GM23338 (cell line): ENCODE measurements around the gene EHMT2. TPM values are rescaled to one million over a fixed set of nuclear protein-coding genes. Genes with fewer than 3 reads are reported as not detected.

Experiments used
- ATAC-seq: fragments of 200-7000 bp; cut with Tn5 transposase; 3 replicates; pipeline ENCODE4 v1.9.1; 2020
- DNase-seq: peaks from one replicate; pipeline ENCODE4 v3.0.0-alpha.2; 2015; ENCODE audit warnings: low spot score
- H2AFZ ChIP-seq: fragments of 200-600 bp; sonication (generic); 2 replicates; pipeline ENCODE4 v1.8.0; 2016; ENCODE audit warnings: antibody characterized with exemption, mild to moderate bottlenecking, moderate library complexity
- H3F3A ChIP-seq: fragments of 200-600 bp; sonication (generic); replicated peaks from 2 replicates; pipeline ENCODE4 v1.8.0; 2017; ENCODE audit warnings: antibody characterized with exemption, mixed run types, low read depth
- H3K27ac ChIP-seq: fragments of 200-600 bp; sonication (generic); 2 replicates; pipeline ENCODE4 v1.6.1; 2016; ENCODE audit warnings: low read depth
- H3K27me3 ChIP-seq: fragments of 200-600 bp; sonication (generic); 2 replicates; pipeline ENCODE4 v1.8.0; 2016; ENCODE audit warnings: mild to moderate bottlenecking, mixed run types, moderate library complexity; ENCODE audit not compliant: insufficient read depth
- H3K36me3 ChIP-seq: fragments of 200-600 bp; sonication (generic); 2 replicates; pipeline ENCODE4 v1.8.0; 2016; ENCODE audit warnings: mild to moderate bottlenecking; ENCODE audit not compliant: insufficient read depth
- H3K4me1 ChIP-seq: fragments of 200-600 bp; sonication (generic); 2 replicates; pipeline ENCODE4 v1.8.0; 2016; ENCODE audit warnings: mild to moderate bottlenecking, moderate library complexity; ENCODE audit not compliant: insufficient read depth
- H3K4me2 ChIP-seq: fragments of 200-600 bp; sonication (generic); 2 replicates; pipeline ENCODE4 v1.7.1; 2017; ENCODE audit warnings: mixed run types
- H3K4me3 ChIP-seq: fragments of 200-600 bp; sonication (generic); 2 replicates; pipeline ENCODE4 v1.6.1; 2016; ENCODE audit warnings: mixed run types
- H3K79me2 ChIP-seq: fragments of 200-600 bp; sonication (generic); replicated peaks from 2 replicates; pipeline ENCODE4 v1.8.0; 2017; ENCODE audit warnings: mild to moderate bottlenecking; ENCODE audit not compliant: insufficient read depth
- H3K9me2 ChIP-seq: fragments of 200-600 bp; sonication (generic); 2 replicates; pipeline ENCODE4 v1.8.0; 2017; ENCODE audit not compliant: insufficient read depth
- H4K20me1 ChIP-seq: fragments of 200-600 bp; sonication (generic); replicated peaks from 2 replicates; pipeline ENCODE4 v1.8.0; 2017; ENCODE audit warnings: mild to moderate bottlenecking; ENCODE audit not compliant: insufficient read depth
- H3K27ac Mint-ChIP-seq: 2 replicates; pipeline ENCODE4 v1.8.0; 2020; ENCODE audit warnings: inconsistent platforms, mild to moderate bottlenecking, moderate library complexity, mixed read lengths
- H3K27me3 Mint-ChIP-seq: 3 replicates; pipeline ENCODE4 v1.8.0; 2022; ENCODE audit warnings: low read depth, mild to moderate bottlenecking, moderate library complexity, mixed read lengths, inconsistent platforms; ENCODE audit not compliant: insufficient read depth, poor library complexity
- H3K36me3 Mint-ChIP-seq: 3 replicates; pipeline ENCODE4 v1.8.0; 2021; ENCODE audit warnings: low read depth, mild to moderate bottlenecking, inconsistent platforms, moderate library complexity, mixed read lengths
- H3K4me1 Mint-ChIP-seq: 3 replicates; pipeline ENCODE4 v1.8.0; 2020; ENCODE audit warnings: mild to moderate bottlenecking, inconsistent platforms, mixed read lengths
- H3K4me3 Mint-ChIP-seq: 3 replicates; pipeline ENCODE4 v1.8.0; 2021; ENCODE audit warnings: moderate library complexity, mild to moderate bottlenecking, inconsistent platforms, mixed read lengths
- H3K9me3 Mint-ChIP-seq: 3 replicates; pipeline ENCODE4 v1.8.0; 2020; ENCODE audit warnings: moderate library complexity, mild to moderate bottlenecking, inconsistent platforms, mixed read lengths
- CTCF ChIP-seq, 2 experiments: fragments of 200-600 bp in 1 of 2; sonication (generic) in 1 of 2; conservative IDR thresholded peaks; 2 replicates each; pipeline versions ENCODE4 v1.5.1 to v1.6.1; 2016 to 2017; ENCODE audit warnings: antibody characterized with exemption in 2 of 2, low read depth in 2 of 2, mild to moderate bottlenecking in 2 of 2, moderate library complexity in 1 of 2
- EZH2 ChIP-seq: fragments of 200-600 bp; sonication (generic); IDR thresholded peaks from one replicate; pipeline ENCODE4 v1.8.0; 2017; ENCODE audit warnings: antibody characterized with exemption, mild to moderate bottlenecking, low read depth; ENCODE audit not compliant: unreplicated experiment
- EZH2phosphoT487 ChIP-seq: fragments of 200-600 bp; sonication (generic); IDR thresholded peaks from one replicate; pipeline ENCODE4 v1.8.1; 2018; ENCODE audit warnings: antibody characterized with exemption; ENCODE audit not compliant: unreplicated experiment
- NANOG ChIP-seq: IDR thresholded peaks from 2 replicates; pipeline ENCODE4 v1.6.1; 2016; ENCODE audit warnings: antibody characterized with exemption, borderline replicate concordance
- REST ChIP-seq: IDR thresholded peaks from one replicate; pipeline ENCODE4 v1.6.1; 2018; ENCODE audit warnings: antibody characterized with exemption; ENCODE audit not compliant: unreplicated experiment
- ZNF331 ChIP-seq: fragments of 250-450 bp; sonication (Bioruptor Pico); IDR thresholded peaks from 2 replicates; pipeline ENCODE4 v1.5.0; 2020; ENCODE audit warnings: low read depth, mild to moderate bottlenecking, moderate library complexity
- polyA plus RNA-seq: library from polyadenylated mRNA; unstranded; fragments of >200 nt; fragmentation: Nextera tagmentation; extraction: Ambion mirVana; gene quantifications from 2 replicates; pipeline ENCODE4 v1.2.1, GENCODE V29; 2016
- total RNA-seq: library from RNA; depleted of rRNA; stranded (reverse); fragments of >200 nt; shearing (Covaris generic); gene quantifications from 2 replicates; pipeline ENCODE4 v1.2.3, GENCODE V29; 2014
- TF ChIP-seq, protein P1 (sequence below): fragments of 250-450 bp; sonication (Bioruptor Pico); IDR thresholded peaks from 2 replicates; pipeline ENCODE4 v1.5.0; 2020; ENCODE audit warnings: mild to moderate bottlenecking, moderate library complexity

The EHMT2 gene
- total and polyA plus RNA-seq, 2 experiments from 2014 or later, result 113 to 193 TPM

DNA sequence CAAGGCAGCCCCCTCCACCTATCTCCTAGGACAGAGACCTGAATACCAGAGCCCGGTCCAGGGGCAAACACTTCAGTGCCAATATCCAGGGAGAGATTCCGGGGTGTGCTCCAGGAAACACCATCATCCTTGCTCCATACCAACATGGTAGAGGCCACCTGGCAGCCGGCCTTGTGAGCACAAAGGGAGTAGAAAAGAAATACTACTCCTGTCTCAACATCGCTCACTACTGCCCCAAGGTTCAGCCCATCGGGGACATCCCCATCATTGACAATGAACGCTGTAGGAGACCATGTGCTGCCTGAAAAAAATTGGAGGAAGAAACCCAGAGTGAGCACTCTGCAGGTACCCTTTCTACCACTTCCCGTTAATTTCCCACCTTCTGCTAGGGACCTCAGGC, 36.3 kb downstream of the EHMT2 start (continued):
- TF ChIP-seq, protein P1, sequence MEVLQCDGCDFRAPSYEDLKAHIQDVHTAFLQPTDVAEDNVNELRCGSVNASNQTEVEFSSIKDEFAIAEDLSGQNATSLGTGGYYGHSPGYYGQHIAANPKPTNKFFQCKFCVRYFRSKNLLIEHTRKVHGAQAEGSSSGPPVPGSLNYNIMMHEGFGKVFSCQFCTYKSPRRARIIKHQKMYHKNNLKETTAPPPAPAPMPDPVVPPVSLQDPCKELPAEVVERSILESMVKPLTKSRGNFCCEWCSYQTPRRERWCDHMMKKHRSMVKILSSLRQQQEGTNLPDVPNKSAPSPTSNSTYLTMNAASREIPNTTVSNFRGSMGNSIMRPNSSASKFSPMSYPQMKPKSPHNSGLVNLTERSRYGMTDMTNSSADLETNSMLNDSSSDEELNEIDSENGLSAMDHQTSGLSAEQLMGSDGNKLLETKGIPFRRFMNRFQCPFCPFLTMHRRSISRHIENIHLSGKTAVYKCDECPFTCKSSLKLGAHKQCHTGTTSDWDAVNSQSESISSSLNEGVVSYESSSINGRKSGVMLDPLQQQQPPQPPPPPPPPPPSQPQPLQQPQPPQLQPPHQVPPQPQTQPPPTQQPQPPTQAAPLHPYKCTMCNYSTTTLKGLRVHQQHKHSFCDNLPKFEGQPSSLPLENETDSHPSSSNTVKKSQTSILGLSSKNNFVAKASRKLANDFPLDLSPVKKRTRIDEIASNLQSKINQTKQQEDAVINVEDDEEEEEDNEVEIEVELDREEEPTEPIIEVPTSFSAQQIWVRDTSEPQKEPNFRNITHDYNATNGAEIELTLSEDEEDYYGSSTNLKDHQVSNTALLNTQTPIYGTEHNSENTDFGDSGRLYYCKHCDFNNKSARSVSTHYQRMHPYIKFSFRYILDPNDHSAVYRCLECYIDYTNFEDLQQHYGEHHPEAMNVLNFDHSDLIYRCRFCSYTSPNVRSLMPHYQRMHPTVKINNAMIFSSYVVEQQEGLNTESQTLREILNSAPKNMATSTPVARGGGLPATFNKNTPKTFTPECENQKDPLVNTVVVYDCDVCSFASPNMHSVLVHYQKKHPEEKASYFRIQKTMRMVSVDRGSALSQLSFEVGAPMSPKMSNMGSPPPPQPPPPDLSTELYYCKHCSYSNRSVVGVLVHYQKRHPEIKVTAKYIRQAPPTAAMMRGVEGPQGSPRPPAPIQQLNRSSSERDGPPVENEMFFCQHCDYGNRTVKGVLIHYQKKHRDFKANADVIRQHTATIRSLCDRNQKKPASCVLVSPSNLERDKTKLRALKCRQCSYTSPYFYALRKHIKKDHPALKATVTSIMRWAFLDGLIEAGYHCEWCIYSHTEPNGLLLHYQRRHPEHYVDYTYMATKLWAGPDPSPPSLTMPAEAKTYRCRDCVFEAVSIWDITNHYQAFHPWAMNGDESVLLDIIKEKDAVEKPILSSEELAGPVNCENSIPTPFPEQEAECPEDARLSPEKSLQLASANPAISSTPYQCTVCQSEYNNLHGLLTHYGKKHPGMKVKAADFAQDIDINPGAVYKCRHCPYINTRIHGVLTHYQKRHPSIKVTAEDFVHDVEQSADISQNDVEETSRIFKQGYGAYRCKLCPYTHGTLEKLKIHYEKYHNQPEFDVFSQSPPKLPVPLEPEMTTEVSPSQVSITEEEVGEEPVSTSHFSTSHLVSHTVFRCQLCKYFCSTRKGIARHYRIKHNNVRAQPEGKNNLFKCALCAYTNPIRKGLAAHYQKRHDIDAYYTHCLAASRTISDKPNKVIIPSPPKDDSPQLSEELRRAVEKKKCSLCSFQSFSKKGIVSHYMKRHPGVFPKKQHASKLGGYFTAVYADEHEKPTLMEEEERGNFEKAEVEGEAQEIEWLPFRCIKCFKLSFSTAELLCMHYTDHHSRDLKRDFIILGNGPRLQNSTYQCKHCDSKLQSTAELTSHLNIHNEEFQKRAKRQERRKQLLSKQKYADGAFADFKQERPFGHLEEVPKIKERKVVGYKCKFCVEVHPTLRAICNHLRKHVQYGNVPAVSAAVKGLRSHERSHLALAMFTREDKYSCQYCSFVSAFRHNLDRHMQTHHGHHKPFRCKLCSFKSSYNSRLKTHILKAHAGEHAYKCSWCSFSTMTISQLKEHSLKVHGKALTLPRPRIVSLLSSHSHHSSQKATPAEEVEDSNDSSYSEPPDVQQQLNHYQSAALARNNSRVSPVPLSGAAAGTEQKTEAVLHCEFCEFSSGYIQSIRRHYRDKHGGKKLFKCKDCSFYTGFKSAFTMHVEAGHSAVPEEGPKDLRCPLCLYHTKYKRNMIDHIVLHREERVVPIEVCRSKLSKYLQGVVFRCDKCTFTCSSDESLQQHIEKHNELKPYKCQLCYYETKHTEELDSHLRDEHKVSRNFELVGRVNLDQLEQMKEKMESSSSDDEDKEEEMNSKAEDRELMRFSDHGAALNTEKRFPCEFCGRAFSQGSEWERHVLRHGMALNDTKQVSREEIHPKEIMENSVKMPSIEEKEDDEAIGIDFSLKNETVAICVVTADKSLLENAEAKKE (CRISPR knock-in tag), result no peak
- TF ChIP-seq EZH2 (no peak), EZH2phosphoT487 (no peak), NANOG (no peak)

DNA sequence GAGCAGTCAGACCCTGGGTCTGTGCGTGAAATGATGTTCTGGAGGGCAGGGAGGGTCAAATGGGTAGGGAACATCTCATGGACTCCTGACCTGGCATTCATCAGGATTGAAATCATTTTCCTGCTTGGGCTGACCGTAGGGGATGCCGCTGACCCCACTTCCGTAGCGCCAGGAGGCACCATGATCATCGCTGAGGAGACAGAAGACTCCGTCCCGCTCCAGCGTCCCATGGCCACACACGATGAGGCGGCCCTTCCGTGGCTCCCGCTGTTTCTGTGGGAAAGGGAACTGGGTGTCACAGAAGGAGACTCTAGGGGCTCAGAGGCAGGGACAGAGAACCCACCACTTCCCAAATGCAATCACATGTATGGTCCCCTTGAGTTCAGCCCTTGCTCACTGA, 37.1 kb downstream of the EHMT2 start:
- Histone ChIP-seq H3K79me2 (peaks cover 8% of the 10 kb centered on the region; the same call in 1 of the 2 replicates), H3K27ac (no peak overlapping the region), H3K27me3 (no peaks in the 10 kb centered on the region), H4K20me1 (peaks cover 3% of the 10 kb centered on the region; the same call in 1 of the 2 replicates), H3K36me3 (no peaks in the 10 kb centered on the region), H2AFZ (no peak overlapping the region), H3K9me2 (no peaks in the 10 kb centered on the region), H3K4me3 (no peak overlapping the region), H3K4me2 (no peak overlapping the region), H3F3A (peaks cover 12% of the 10 kb centered on the region; the same call in 1 of the 2 replicates), H3K4me1 (peaks cover 12% of the 10 kb centered on the region; the same call in 1 of the 2 replicates)
- Mint-ChIP-seq H3K4me3 (no peak overlapping the region), H3K27ac (no peak overlapping the region), H3K27me3 (peaks cover 18% of the 10 kb centered on the region), H3K9me3 (peaks cover 9% of the 10 kb centered on the region), H3K36me3 (peaks cover 25% of the 10 kb centered on the region), H3K4me1 (peaks cover 8% of the 10 kb centered on the region)
- ATAC-seq (no peak), DNase-seq (no peak)
- TF ChIP-seq CTCF (conservative IDR thresholded peaks at IDR 0.05; ENCODE audit: low read depth in 2 of 2), result no peak
- TF ChIP-seq ZNF331 (CRISPR knock-in tag), result no peak
- TF ChIP-seq REST, result no peak
